Right atrium auricular region (tissue), 2 donors: ENCODE measurements around the gene PTPRN2. TPM values are rescaled to one million over a fixed set of nuclear protein-coding genes. Genes with fewer than 3 reads are reported as not detected.

Experiments used
- DNase-seq: peaks from one replicate; pipeline ENCODE4 v3.0.0-alpha.2; 2019; ENCODE audit warnings: low spot score
- H3K27ac ChIP-seq, 2 donors: fragments of 200-600 bp; sonication (generic); 1 replicate in 1 of 2; 2 replicates in 1 of 2; pipeline ENCODE4 v1.5.1; 2016 to 2019
- H3K27me3 ChIP-seq, 2 donors: fragments of 200-600 bp; sonication (generic); one replicate each; pipeline versions ENCODE4 v1.5.1 to v1.6.0; 2017 to 2019
- H3K36me3 ChIP-seq: fragments of 200-600 bp; sonication (generic); one replicate; pipeline ENCODE4 v1.5.1; 2016
- H3K4me1 ChIP-seq, 2 donors: fragments of 200-600 bp; sonication (generic); one replicate each; pipeline versions ENCODE4 v1.5.1 to v1.6.0; 2017 to 2019
- H3K4me3 ChIP-seq, 2 donors: fragments of 200-600 bp; sonication (generic); 1 replicate in 1 of 2; 2 replicates in 1 of 2; pipeline ENCODE4 v1.5.1; 2017 to 2019; ENCODE audit warnings: mild to moderate bottlenecking in 1 of 2, moderate library complexity in 1 of 2
- H3K9me3 ChIP-seq, 2 donors: fragments of 200-600 bp; sonication (generic); one replicate each; pipeline ENCODE4 v1.5.1; 2019
- total RNA-seq, 2 donors: library from RNA; depleted of rRNA; stranded (reverse); fragments of >200 nt; gene quantifications; one replicate each; pipeline ENCODE4 v1.1.0, GENCODE V29; 2016
- TF ChIP-seq, protein P1 (sequence below), 2 donors: fragments of 200-600 bp; sonication (generic); IDR thresholded peaks; one replicate each; pipeline ENCODE4 v1.5.1; 2019; ENCODE audit warnings: antibody characterized with exemption in 2 of 2

PTPRN2 gene
- total RNA-seq, 2 donors from 2014 or later, result 2.6 to 2.7 TPM

DNA sequence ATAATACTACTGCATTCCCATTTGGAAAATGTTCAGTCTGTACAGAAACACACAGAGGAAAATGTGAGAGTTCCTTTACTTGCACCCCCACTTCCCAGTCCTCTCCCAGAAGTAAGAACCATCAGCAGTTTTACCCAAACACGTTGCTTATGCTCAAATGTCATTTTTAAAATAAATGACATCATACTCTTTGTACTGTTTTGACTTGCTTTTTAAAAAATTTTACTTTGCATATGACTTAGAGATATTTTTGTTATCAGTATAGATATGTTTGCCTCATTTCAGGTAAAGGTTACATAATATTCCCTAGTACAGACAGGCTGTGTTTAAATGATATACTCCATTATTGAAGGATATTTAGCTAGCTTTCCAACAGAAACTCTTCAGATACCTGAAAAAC is 13.5 kb upstream of the PTPRN2 start:
- TF ChIP-seq, protein P1, sequence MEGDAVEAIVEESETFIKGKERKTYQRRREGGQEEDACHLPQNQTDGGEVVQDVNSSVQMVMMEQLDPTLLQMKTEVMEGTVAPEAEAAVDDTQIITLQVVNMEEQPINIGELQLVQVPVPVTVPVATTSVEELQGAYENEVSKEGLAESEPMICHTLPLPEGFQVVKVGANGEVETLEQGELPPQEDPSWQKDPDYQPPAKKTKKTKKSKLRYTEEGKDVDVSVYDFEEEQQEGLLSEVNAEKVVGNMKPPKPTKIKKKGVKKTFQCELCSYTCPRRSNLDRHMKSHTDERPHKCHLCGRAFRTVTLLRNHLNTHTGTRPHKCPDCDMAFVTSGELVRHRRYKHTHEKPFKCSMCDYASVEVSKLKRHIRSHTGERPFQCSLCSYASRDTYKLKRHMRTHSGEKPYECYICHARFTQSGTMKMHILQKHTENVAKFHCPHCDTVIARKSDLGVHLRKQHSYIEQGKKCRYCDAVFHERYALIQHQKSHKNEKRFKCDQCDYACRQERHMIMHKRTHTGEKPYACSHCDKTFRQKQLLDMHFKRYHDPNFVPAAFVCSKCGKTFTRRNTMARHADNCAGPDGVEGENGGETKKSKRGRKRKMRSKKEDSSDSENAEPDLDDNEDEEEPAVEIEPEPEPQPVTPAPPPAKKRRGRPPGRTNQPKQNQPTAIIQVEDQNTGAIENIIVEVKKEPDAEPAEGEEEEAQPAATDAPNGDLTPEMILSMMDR (IDR thresholded peaks at IDR 0.05), result no peak
- Histone ChIP-seq H3K36me3 (no peaks in the 10 kb centered on the region), H3K9me3 (no peaks in the 10 kb centered on the region), H3K27ac (no peak overlapping the region), H3K27me3 (no peaks in the 10 kb centered on the region), H3K4me1 (no peaks in the 10 kb centered on the region), H3K4me3 (no peak overlapping the region)
- DNase-seq, result no peak

DNA sequence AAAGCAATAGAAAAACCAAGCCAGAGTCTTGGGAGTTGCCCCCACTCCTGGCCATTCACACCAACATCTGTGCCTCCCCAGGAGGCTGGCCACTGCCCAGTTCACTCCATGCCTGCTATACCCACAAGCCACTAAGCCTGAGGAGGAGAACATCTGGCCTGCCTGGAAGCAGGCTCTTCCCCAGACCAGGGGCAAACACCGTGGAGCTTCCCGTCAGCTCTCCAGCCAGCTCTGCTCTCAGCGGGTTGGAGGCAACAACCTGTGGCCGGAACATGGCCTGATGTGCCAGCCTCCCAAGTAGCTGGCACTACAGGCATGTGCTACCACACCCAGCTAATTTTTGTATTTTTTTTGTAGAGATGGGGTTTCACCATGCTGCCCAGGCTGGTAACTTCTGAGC is 9.1 kb upstream of the PTPRN2 start:
- H3K27me3 ChIP-seq, result no peaks in the 10 kb centered on the region
- H3K27ac ChIP-seq, result no peak overlapping the region
- H3K36me3 ChIP-seq, result no peaks in the 10 kb centered on the region
- TF ChIP-seq, protein P1 (IDR thresholded peaks at IDR 0.05), result no peak
- no peaks in the 10 kb centered on the region for H3K4me1 ChIP-seq
- no peak for DNase-seq
- peaks cover 0 to 4% of the 10 kb centered on the region in 2 donors for H3K9me3 ChIP-seq
- H3K4me3 ChIP-seq, result no peak overlapping the region

DNA sequence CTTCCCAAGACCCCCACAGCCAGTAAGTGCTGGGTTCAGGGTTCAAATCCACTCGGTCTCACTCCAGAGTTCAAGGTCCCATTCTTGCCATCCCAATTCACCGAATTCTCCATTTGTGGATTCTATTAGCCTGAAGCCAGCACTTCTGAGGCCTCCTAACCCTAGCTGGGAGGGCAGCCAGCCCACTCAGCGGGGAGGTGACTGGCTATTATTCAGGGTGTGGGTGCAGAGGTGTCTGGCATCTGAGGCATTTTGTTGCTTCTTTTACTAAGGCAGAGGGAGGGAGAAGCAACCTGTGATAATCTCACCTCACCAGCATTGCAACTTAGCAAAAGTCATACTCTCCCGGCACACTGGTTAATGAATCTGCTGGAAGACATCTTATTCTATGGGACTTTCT is 8.7 kb upstream of the PTPRN2 start:
- Histone ChIP-seq H3K4me3 (no peak overlapping the region), H3K36me3 (no peaks in the 10 kb centered on the region), H3K27ac (no peak overlapping the region), H3K9me3 (peaks cover 0 to 4% of the 10 kb centered on the region in 2 donors), H3K4me1 (no peaks in the 10 kb centered on the region), H3K27me3 (no peaks in the 10 kb centered on the region)
- TF ChIP-seq, protein P1 (IDR thresholded peaks at IDR 0.05), result no peak
- DNase-seq, result no peak

DNA sequence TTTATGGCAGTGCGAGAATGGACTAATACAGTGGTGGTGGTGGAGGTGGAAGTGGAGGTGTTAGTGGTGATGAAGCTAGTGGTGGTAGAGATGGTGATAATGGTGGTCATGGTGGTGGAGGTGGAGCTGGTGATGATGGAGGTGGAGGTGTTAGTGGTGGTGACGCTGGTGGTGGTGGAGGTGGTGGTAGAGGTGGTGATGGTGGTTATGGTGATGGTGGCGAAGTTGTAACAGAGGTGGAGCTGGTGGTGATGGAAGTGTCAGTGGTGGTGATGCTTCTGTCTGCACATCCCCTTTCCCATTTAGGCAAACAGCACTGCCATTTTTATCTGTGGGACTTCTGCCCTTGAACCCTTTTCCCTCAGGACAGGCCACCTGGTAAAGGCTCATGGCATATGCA is 7.4 kb upstream of the PTPRN2 start:
- Histone ChIP-seq H3K36me3 (no peaks in the 10 kb centered on the region), H3K9me3 (peaks cover 0 to 4% of the 10 kb centered on the region in 2 donors), H3K27ac (no peak overlapping the region), H3K27me3 (no peaks in the 10 kb centered on the region), H3K4me1 (no peaks in the 10 kb centered on the region), H3K4me3 (no peak overlapping the region)
- no peak for DNase-seq
- TF ChIP-seq, protein P1 (IDR thresholded peaks at IDR 0.05), result no peak

DNA sequence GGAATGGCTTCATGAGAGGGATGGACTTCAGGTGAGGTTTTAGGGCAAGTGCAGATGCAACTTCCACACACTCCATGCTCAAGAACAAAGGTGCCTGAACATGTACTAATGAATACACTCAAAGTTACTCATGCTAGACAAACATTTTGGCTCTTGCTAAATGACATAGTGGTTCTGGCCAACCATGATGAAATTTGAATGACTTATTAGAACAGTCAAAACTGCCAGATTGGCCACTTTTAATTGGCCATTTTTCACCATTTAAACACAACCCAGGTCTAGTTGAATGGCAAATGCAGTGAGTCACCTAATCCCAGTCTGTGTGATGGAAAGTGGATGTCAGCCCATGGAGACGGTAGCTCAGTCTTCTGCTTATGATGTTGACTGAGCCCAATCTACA is 4.9 kb upstream of the PTPRN2 start:
- Histone ChIP-seq H3K9me3 (peaks cover 0 to 4% of the 10 kb centered on the region in 2 donors), H3K27me3 (no peaks in the 10 kb centered on the region), H3K27ac (no peak overlapping the region), H3K4me3 (no peak overlapping the region), H3K36me3 (no peaks in the 10 kb centered on the region), H3K4me1 (peaks cover 0 to 5% of the 10 kb centered on the region in 2 donors)
- no peak for DNase-seq
- TF ChIP-seq, protein P1 (IDR thresholded peaks at IDR 0.05), result no peak

DNA sequence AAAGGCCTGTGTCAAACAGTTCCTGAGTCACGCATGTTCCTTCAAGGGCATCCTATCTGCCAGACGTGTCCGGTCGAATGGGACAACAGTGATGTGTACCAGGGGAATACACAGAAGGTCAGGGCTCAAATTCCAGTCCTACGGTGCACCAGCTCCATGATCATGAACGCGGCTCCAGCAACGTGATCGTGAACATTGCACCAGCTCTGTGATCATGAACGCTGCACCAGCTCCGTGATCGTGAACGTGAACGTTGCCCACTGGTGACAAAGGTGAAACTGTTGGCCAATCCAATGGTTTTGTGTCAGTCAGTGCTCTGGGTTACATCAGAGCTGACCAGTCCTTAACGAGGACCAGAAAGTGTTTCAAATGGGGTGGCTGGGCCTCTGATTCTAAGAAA is 4.3 kb upstream of the PTPRN2 start:
- TF ChIP-seq, protein P1 (IDR thresholded peaks at IDR 0.05), result no peak
- Histone ChIP-seq H3K36me3 (no peaks in the 10 kb centered on the region), H3K4me3 (no peak overlapping the region), H3K4me1 (peaks cover 0 to 10% of the 10 kb centered on the region in 2 donors), H3K27ac (no peak overlapping the region), H3K27me3 (no peaks in the 10 kb centered on the region), H3K9me3 (peaks cover 0 to 4% of the 10 kb centered on the region in 2 donors)
- DNase-seq, result no peak
